Ammon's horn (tissue), 1 donor: ENCODE results near the gene KCTD15.
"Not testable (repeated sequence)": the region's sequence is repeated elsewhere in the genome, so short reads cannot be mapped to it uniquely, and the experiment has no call there.

Source experiments
- DNase-seq: peaks from one replicate; pipeline ENCODE4 v3.0.0-alpha.2; 2016; ENCODE audit warnings: low spot score

Gene KCTD15

GRCh38 chr19:33814181-33815165, 17.8 kb downstream of the KCTD15 start:
- no peak for DNase-seq

GRCh38 chr19:33815380-33816340, 19.0 kb downstream of the KCTD15 start:
- DNase-seq, result no peak

- no peak for DNase-seq
These were observed 21.7 kb downstream of the KCTD15 start for GRCh38 chr19:33818411-33818810.

GRCh38 chr19:33819078-33819477, 22.4 kb downstream of the KCTD15 start:
- not testable (repeated sequence) for DNase-seq

GRCh38 chr19:33819506-33819879, 22.8 kb downstream of the KCTD15 start:
- DNase-seq, result peak; percentile 30

GRCh38 chr19:33819880-33820781, 23.5 kb downstream of the KCTD15 start:
- peak; percentile 45 for DNase-seq

- DNase-seq, result no peak
These were observed 25.2 kb downstream of the KCTD15 start for GRCh38 chr19:33821871-33822270.

GRCh38 chr19:33823341-33823740, 26.7 kb downstream of the KCTD15 start:
- DNase-seq, result no peak

- DNase-seq, result no peak
These were observed 28.9 kb downstream of the KCTD15 start for GRCh38 chr19:33825556-33825955.

GRCh38 chr19:33826521-33826920, 29.9 kb downstream of the KCTD15 start:
- no peak for DNase-seq

- DNase-seq, result no peak
These were observed 31.8 kb downstream of the KCTD15 start for GRCh38 chr19:33828266-33829075.

- no peak for DNase-seq
These were observed 33.6 kb downstream of the KCTD15 start for GRCh38 chr19:33830264-33830663.

- no peak for DNase-seq
These were observed 35.2 kb downstream of the KCTD15 start for GRCh38 chr19:33831825-33832224.

GRCh38 chr19:33832633-33833032, 36.0 kb downstream of the KCTD15 start:
- no peak for DNase-seq

- DNase-seq, result no peak
These were observed 43.7 kb downstream of the KCTD15 start for GRCh38 chr19:33840382-33840781.

- DNase-seq, result no peak
These were observed 44.1 kb downstream of the KCTD15 start for GRCh38 chr19:33840783-33841182.

GRCh38 chr19:33841685-33842084, 45.0 kb downstream of the KCTD15 start:
- no peak for DNase-seq

GRCh38 chr19:33844478-33844877, 47.8 kb downstream of the KCTD15 start:
- no peak for DNase-seq

- no peak for DNase-seq
These were observed 48.8 kb downstream of the KCTD15 start for GRCh38 chr19:33845498-33845897.

GRCh38 chr19:33849551-33850147, 53.0 kb downstream of the KCTD15 start:
- DNase-seq, result no peak
